H1 (cell line): ENCODE data around the gene KLHL35. TPM values are rescaled to one million over a fixed set of nuclear protein-coding genes. Genes with fewer than 3 reads are reported as not detected.
"Not testable (repeated sequence)": the region's sequence is repeated elsewhere in the genome, so short reads cannot be mapped to it uniquely, and the experiment has no call there.

ENCODE experiments used
- CTCF ChIA-PET: fragments of 300-600 bp; sonication (Branson Sonifier 250); formaldehyde crosslinking; loops from one replicate; lab custom pipeline; 2021; ENCODE audit not compliant: partially characterized antibody; lab: Charles Lee
- POLR2A ChIA-PET: fragments of 300-600 bp; sonication (Branson Sonifier 250); formaldehyde crosslinking; loops from one replicate; lab custom pipeline; 2021; ENCODE audit warnings: inconsistent platforms; ENCODE audit not compliant: partially characterized antibody; lab: Charles Lee
- DNase-seq, 2 experiments: peaks; one replicate each; pipeline versions ENCODE4 v3.0.0 to v3.0.0-alpha.2; 2010 to 2022; ENCODE audit warnings: low spot score in 2 of 2, low read depth in 1 of 2, mixed read lengths in 1 of 2
- FAIRE-seq: peaks from 2 replicates; lab custom pipeline; 2011; peaks lifted over from hg19 to GRCh38; lab: Jason Lieb, UNC
- H2AFZ ChIP-seq: 2 replicates; pipeline ENCODE4 v1.8.1; 2012; ENCODE audit warnings: low read length, inconsistent platforms
- H2AK5ac ChIP-seq: 2 replicates; pipeline ENCODE4 v1.6.1; 2013; ENCODE audit warnings: low read depth, low read length
- H2BK120ac ChIP-seq: replicated peaks from 2 replicates; pipeline ENCODE3; 2013; ENCODE audit warnings: low read depth, low read length, inconsistent platforms
- H2BK12ac ChIP-seq: 2 replicates; pipeline ENCODE4 v1.6.1; 2013; ENCODE audit warnings: low read depth, low read length
- H2BK15ac ChIP-seq: 2 replicates; pipeline ENCODE4 v1.6.1; 2013; ENCODE audit warnings: low read length
- H2BK20ac ChIP-seq: 2 replicates; pipeline ENCODE4 v1.6.1; 2013; ENCODE audit warnings: low read length
- H2BK5ac ChIP-seq: 2 replicates; pipeline ENCODE4 v1.6.1; 2013; ENCODE audit warnings: low read depth, low read length
- H3K14ac ChIP-seq: 2 replicates; pipeline ENCODE4 v1.6.1; 2013; ENCODE audit warnings: inconsistent platforms; ENCODE audit not compliant: insufficient read length
- H3K18ac ChIP-seq: 2 replicates; pipeline ENCODE4 v1.6.1; 2013; ENCODE audit warnings: low read length; ENCODE audit errors: extremely low read depth
- H3K23ac ChIP-seq: 2 replicates; pipeline ENCODE4 v1.6.1; 2013; ENCODE audit warnings: inconsistent platforms; ENCODE audit not compliant: insufficient read length
- H3K23me2 ChIP-seq: 2 replicates; pipeline ENCODE4 v1.6.1; 2013; ENCODE audit warnings: low read depth, low read length
- H3K27ac ChIP-seq: 2 replicates; pipeline ENCODE4 v1.6.1; 2011; ENCODE audit warnings: low read depth, low read length, inconsistent platforms
- H3K27me3 ChIP-seq, 4 experiments: replicated peaks in 1 of 4; 1 replicate in 1 of 4; 2 replicates in 3 of 4; pipeline versions ENCODE4 v1.6.1 to v1.8.1; 2011 to 2013; ENCODE audit warnings: low read length in 3 of 4, mild to moderate bottlenecking in 3 of 4, inconsistent platforms in 2 of 4, mixed read lengths in 2 of 4, moderate library complexity in 1 of 4; ENCODE audit not compliant: control insufficient read depth in 3 of 4, insufficient read depth in 3 of 4; ENCODE audit errors: extremely low read depth in 1 of 4
- H3K36me3 ChIP-seq, 4 experiments: 2 replicates each; pipeline versions ENCODE4 v1.6.1 to v1.8.1; 2011 to 2013; ENCODE audit warnings: mild to moderate bottlenecking in 4 of 4, low read length in 3 of 4, moderate library complexity in 2 of 4, control low read depth in 1 of 4, inconsistent platforms in 1 of 4; ENCODE audit not compliant: insufficient read depth in 4 of 4, control insufficient read depth in 2 of 4
- H3K4ac ChIP-seq: replicated peaks from 2 replicates; pipeline ENCODE3; 2013; ENCODE audit warnings: low read length, low read depth, mixed read lengths, inconsistent platforms; ENCODE audit not compliant: insufficient read length
- H3K4me1 ChIP-seq, 4 experiments: replicated peaks in 1 of 4; 1 replicate in 1 of 4; 2 replicates in 3 of 4; pipeline versions ENCODE4 v1.6.1 to v1.8.1; 2011 to 2013; ENCODE audit warnings: low read length in 3 of 4, inconsistent platforms in 2 of 4, mixed read lengths in 1 of 4; ENCODE audit not compliant: insufficient read depth in 4 of 4, control insufficient read depth in 3 of 4
- H3K4me2 ChIP-seq, 2 experiments: 2 replicates each; pipeline versions ENCODE4 v1.6.1 to v1.8.1; 2011 to 2013; ENCODE audit warnings: low read depth in 2 of 2, low read length in 2 of 2, control low read depth in 1 of 2, inconsistent platforms in 1 of 2, mild to moderate bottlenecking in 1 of 2; ENCODE audit not compliant: insufficient read depth in 1 of 2
- H3K4me3 ChIP-seq, 4 experiments: fragments of 200-600, 300-600 bp in 1 of 4; sonication (generic), shearing (Covaris generic), sonication (Bioruptor Twin) in 1 of 4; 2 replicates each; pipeline versions ENCODE4 v1.5.1 to v1.8.1; 2011 to 2016; ENCODE audit warnings: low read length in 4 of 4, low read depth in 3 of 4, control low read depth in 2 of 4, inconsistent platforms in 2 of 4, mild to moderate bottlenecking in 2 of 4, mixed read lengths in 1 of 4, moderate library complexity in 1 of 4; ENCODE audit not compliant: insufficient read depth in 2 of 4; ENCODE audit errors: extremely low read depth in 1 of 4
- H3K56ac ChIP-seq: replicated peaks from 2 replicates; pipeline ENCODE3; 2013; ENCODE audit warnings: low read depth, mild to moderate bottlenecking, mixed read lengths, low read length, inconsistent platforms; ENCODE audit not compliant: insufficient read length
- H3K79me1 ChIP-seq: 2 replicates; pipeline ENCODE4 v1.6.1; 2013; ENCODE audit warnings: low read depth, low read length, control low read depth
- H3K79me2 ChIP-seq, 2 experiments: 2 replicates each; pipeline versions ENCODE4 v1.6.1 to v1.8.1; 2012 to 2013; ENCODE audit warnings: low read length in 2 of 2, mild to moderate bottlenecking in 2 of 2, inconsistent platforms in 1 of 2; ENCODE audit not compliant: insufficient read depth in 2 of 2, control insufficient read depth in 1 of 2
- H3K9ac ChIP-seq, 4 experiments: replicated peaks in 1 of 4; 1 replicate in 1 of 4; 2 replicates in 3 of 4; pipeline versions ENCODE4 v1.6.1 to v1.8.1; 2011 to 2013; ENCODE audit warnings: low read depth in 3 of 4, low read length in 3 of 4, control low read depth in 2 of 4, mild to moderate bottlenecking in 2 of 4, moderate library complexity in 2 of 4, inconsistent platforms in 1 of 4; ENCODE audit errors: extremely low read depth in 1 of 4
- H3K9me3 ChIP-seq, 2 experiments: 2 replicates each; pipeline versions ENCODE4 v1.6.1 to v1.8.1; 2012 to 2013; ENCODE audit warnings: mild to moderate bottlenecking in 2 of 2, moderate library complexity in 2 of 2, control low read depth in 1 of 2, inconsistent platforms in 1 of 2, low read depth in 1 of 2, low read length in 1 of 2, mixed read lengths in 1 of 2; ENCODE audit not compliant: insufficient read depth in 2 of 2
- H4K20me1 ChIP-seq, 2 experiments: replicated peaks in 1 of 2; 2 replicates each; pipeline versions ENCODE3 to v1.8.1; 2011 to 2013; ENCODE audit warnings: inconsistent platforms in 2 of 2, low read length in 2 of 2, mild to moderate bottlenecking in 1 of 2; ENCODE audit not compliant: insufficient read depth in 2 of 2, control insufficient read depth in 1 of 2
- H4K5ac ChIP-seq: 2 replicates; pipeline ENCODE4 v1.6.1; 2013; ENCODE audit warnings: low read length, low read depth, mixed read lengths, inconsistent platforms; ENCODE audit not compliant: insufficient read length
- H4K8ac ChIP-seq: 2 replicates; pipeline ENCODE4 v1.8.0; 2013; ENCODE audit warnings: mild to moderate bottlenecking, moderate library complexity, low read length, inconsistent platforms; ENCODE audit not compliant: insufficient read depth; ENCODE audit errors: extremely low read depth
- H4K91ac ChIP-seq: replicated peaks from 2 replicates; pipeline ENCODE3; 2013; ENCODE audit warnings: low read length, mixed read lengths, inconsistent platforms; ENCODE audit not compliant: insufficient read length
- WGBS, 2 experiments: shearing (Covaris generic) in 1 of 2; methylation state at CpG; one replicate each; pipeline versions ENCODE4 v1.1.6 to v1.1.7; 2013 to 2015; ENCODE audit warnings: low lambda C conversion rate in 2 of 2, mixed read lengths in 2 of 2, inconsistent platforms in 1 of 2, low coverage in 1 of 2, missing lambda C conversion rate in 1 of 2; ENCODE audit not compliant: insufficient replicate concordance in 2 of 2, insufficient coverage in 1 of 2, insufficient read length in 1 of 2; ENCODE audit errors: extremely low coverage in 1 of 2, missing lambda C conversion rate in 1 of 2; 5-methylcytosine and 5-hydroxymethylcytosine counted together
- polyA plus RNA-seq, 7 experiments: library from polyadenylated mRNA; depleted of rRNA in 3 of 7; stranded (reverse) in 5 of 7; unstranded in 2 of 7; fragments of >200 nt in 5 of 7; fragments of 200-250 nt in 2 of 7; gene quantifications; 1 replicate in 5 of 7; 2 replicates in 1 of 7; 4 replicates in 1 of 7; pipeline versions ENCODE4 v1.2.1 to v1.2.3, GENCODE V29; 2011 to 2013; ENCODE audit warnings: missing spikeins in 2 of 7, mixed read lengths in 2 of 7
- total RNA-seq: library from RNA; stranded (reverse); fragmentation: NEBNext Ultra II Directional; extraction: Animal tissue kit (Norgen Biotek cat#: 25700); gene quantifications from 2 replicates; pipeline ENCODE4 v1.2.1, GENCODE V29; 2021

Gene KLHL35
- total and polyA plus RNA-seq, 2 of the 8 experiments (the other 6 are each of a cell fraction or from before 2014, with no cell fraction given), result 0.35 to 0.41 TPM

DNA sequence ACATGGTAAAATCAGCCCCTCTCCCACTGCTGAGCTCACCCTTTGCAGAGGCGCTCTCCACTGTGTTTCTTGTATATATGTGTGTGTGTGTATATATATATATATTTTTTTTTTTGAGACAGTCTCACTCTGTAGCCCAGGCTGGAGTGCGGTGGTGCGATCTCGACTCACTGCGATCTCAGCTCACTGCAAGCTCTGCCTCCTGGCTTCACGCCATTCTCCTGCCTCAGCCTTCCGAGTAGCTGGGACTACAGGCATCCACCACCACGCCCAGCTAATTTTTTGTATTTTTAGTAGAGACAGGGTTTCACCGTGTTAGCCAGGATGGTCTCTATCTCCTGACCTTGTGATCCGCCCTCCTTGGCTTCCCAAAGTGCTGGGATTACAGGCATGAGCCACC, 19.9 kb downstream of the KLHL35 start:
- ChIA-PET CTCF (interaction anchor here (0.8 to 3.9 kb wide), 8 partner anchors 11 to 121 kb away, joined by 3 to 29 read pairs (median 4); no protein-coding TSS in a partner anchor), POLR2A (interaction anchor here (0.8 to 27.9 kb wide), 7 partner anchors 9 to 119 kb away, joined by 3 to 570 read pairs (median 4); partner anchors contain the start of genes KLHL35 and RPS3)
- H2BK20ac ChIP-seq, H3K4ac ChIP-seq, FAIRE-seq, H3K27ac ChIP-seq, H2BK5ac ChIP-seq, H3K18ac ChIP-seq, H2BK15ac ChIP-seq, H3K9me3 ChIP-seq, H3K9ac ChIP-seq, H3K79me1 ChIP-seq, H3K23me2 ChIP-seq, H4K91ac ChIP-seq, H3K14ac ChIP-seq, H3K79me2 ChIP-seq, H3K4me2 ChIP-seq, H2BK120ac ChIP-seq, H4K8ac ChIP-seq, H4K5ac ChIP-seq, H3K4me3 ChIP-seq, H3K56ac ChIP-seq, H2BK12ac ChIP-seq, DNase-seq, H2AK5ac ChIP-seq, H3K27me3 ChIP-seq, H2AFZ ChIP-seq, H3K23ac ChIP-seq, H3K4me1 ChIP-seq: not testable (repeated sequence)
- Histone ChIP-seq H4K20me1 (peaks cover 2 to 13% of the 10 kb centered on the region in 2 experiments), H3K36me3 (peaks cover 0 to 49% (median 24%) of the 10 kb centered on the region in 4 experiments; a peak in 6 of 8 replicates)
- 90% methylated on average over 10 of the region's 10 CpGs; no CpG with 5 or more reads in 1 of the 2 experiments for WGBS, 2 experiments

DNA sequence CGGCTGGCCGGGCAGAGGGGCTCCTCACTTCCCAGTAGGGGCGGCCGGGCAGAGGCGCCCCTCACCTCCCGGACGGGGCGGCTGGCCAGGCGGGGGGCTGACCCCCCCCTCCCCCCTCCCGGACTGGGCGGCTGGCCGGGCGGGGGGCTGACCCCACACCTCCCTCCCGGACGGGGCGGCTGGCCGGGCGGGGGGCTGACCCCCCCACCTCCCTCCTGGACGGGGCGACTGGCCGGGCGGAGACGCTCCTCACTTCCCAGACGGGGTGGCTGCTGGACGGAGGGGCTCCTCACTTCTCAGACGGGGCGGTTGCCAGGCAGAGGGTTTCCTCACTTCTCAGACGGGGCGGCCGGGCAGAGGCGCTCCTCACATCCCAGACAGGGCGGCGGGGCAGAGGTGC, 23.0 kb downstream of the KLHL35 start:
- H3K18ac ChIP-seq, H3K79me1 ChIP-seq, H3K27me3 ChIP-seq, H3K9ac ChIP-seq, H3K23ac ChIP-seq, H2AK5ac ChIP-seq, H2BK12ac ChIP-seq, H3K9me3 ChIP-seq, H3K4me1 ChIP-seq, FAIRE-seq, DNase-seq, H2BK15ac ChIP-seq, H2AFZ ChIP-seq, H2BK120ac ChIP-seq, H3K4me3 ChIP-seq, H3K23me2 ChIP-seq, H4K8ac ChIP-seq, H3K56ac ChIP-seq, H4K5ac ChIP-seq, H2BK20ac ChIP-seq, H3K14ac ChIP-seq, H3K4me2 ChIP-seq, H2BK5ac ChIP-seq, H4K91ac ChIP-seq, H3K27ac ChIP-seq, H3K4ac ChIP-seq: not testable (repeated sequence)
- ChIA-PET CTCF (interaction anchor here (0.8 kb wide), 1 partner anchor 32 kb away, joined by 3 read pairs; no protein-coding TSS in a partner anchor), POLR2A (interaction anchor here (27.9 kb wide), 1 partner anchor 9 kb away, joined by 570 read pairs; the partner anchor contains the start of gene RPS3)
- H3K36me3 ChIP-seq, result peaks cover 14 to 70% (median 46%) of the 10 kb centered on the region in 4 experiments
- peaks cover 0 to 17% of the 10 kb centered on the region in 2 experiments; a peak in 2 of 4 replicates for H3K79me2 ChIP-seq
- H4K20me1 ChIP-seq, result peaks cover 3 to 15% of the 10 kb centered on the region in 2 experiments
- WGBS, 2 experiments, result no CpG with 5 or more reads among the region's 33 CpGs
